Natural killer cell (primary cell): ENCODE data around the gene LOXL1. TPM values are rescaled to one million over a fixed set of nuclear protein-coding genes. Genes with fewer than 3 reads are reported as not detected.

Experiments used
- ATAC-seq, 3 donors: fragments of 150-1000 bp in 2 of 3; fragments of 200-7000 bp in 1 of 3; cut with Tn5 transposase; 1 replicate in 1 of 3; 2 replicates in 2 of 3; pipeline ENCODE4 v1.10.0; 2021; ENCODE audit warnings: mild to moderate bottlenecking in 2 of 3, moderate library complexity in 2 of 3
- DNase-seq, 2 donors: peaks; one replicate each; pipeline versions ENCODE4 v3.0.0 to v3.0.0-alpha.2; 2013 to 2021; ENCODE audit warnings: mixed read lengths in 1 of 2
- H3K27ac ChIP-seq: one replicate; pipeline ENCODE4 v1.5.1; 2013; ENCODE audit warnings: mild to moderate bottlenecking, low read length
- H3K27me3 ChIP-seq: one replicate; pipeline ENCODE4 v1.6.1; 2013; ENCODE audit warnings: low read length; ENCODE audit not compliant: control insufficient read depth, insufficient read depth
- H3K36me3 ChIP-seq: one replicate; pipeline ENCODE4 v1.6.1; 2013; ENCODE audit warnings: low read length; ENCODE audit not compliant: control insufficient read depth, insufficient read depth
- H3K4me1 ChIP-seq: one replicate; pipeline ENCODE4 v1.6.1; 2013; ENCODE audit warnings: low read length; ENCODE audit not compliant: control insufficient read depth, insufficient read depth
- H3K4me3 ChIP-seq: one replicate; pipeline ENCODE4 v1.5.1; 2013; ENCODE audit warnings: low read length
- H3K9me3 ChIP-seq: one replicate; pipeline ENCODE4 v1.6.1; 2013; ENCODE audit warnings: low read length; ENCODE audit not compliant: control insufficient read depth, insufficient read depth
- H3K27ac Mint-ChIP-seq, 2 donors: one replicate each; pipeline ENCODE4 v1.8.0; 2022; ENCODE audit warnings: mild to moderate bottlenecking in 2 of 2, mixed read lengths in 2 of 2, moderate library complexity in 1 of 2
- H3K27me3 Mint-ChIP-seq, 2 donors: one replicate each; pipeline ENCODE4 v1.8.0; 2022; ENCODE audit warnings: low read depth in 2 of 2, mixed read lengths in 2 of 2
- H3K36me3 Mint-ChIP-seq: one replicate; pipeline ENCODE4 v1.8.0; 2022; ENCODE audit warnings: mixed read lengths
- H3K4me1 Mint-ChIP-seq, 2 donors: one replicate each; pipeline ENCODE4 v1.8.0; 2022; ENCODE audit warnings: mixed read lengths in 2 of 2
- H3K4me3 Mint-ChIP-seq: one replicate; pipeline ENCODE4 v1.8.0; 2022; ENCODE audit warnings: mild to moderate bottlenecking, moderate library complexity, mixed read lengths
- H3K9me3 Mint-ChIP-seq, 2 donors: one replicate each; pipeline ENCODE4 v1.8.0; 2022; ENCODE audit warnings: mixed read lengths in 2 of 2
- CTCF ChIP-seq: fragments of 200-600 bp; IDR thresholded peaks from one replicate; pipeline ENCODE4 v1.8.0; 2022; ENCODE audit warnings: antibody characterized with exemption
- WGBS: methylation state at CpG from one replicate; pipeline ENCODE4 v1.1.7; 2013; ENCODE audit warnings: missing lambda C conversion rate; ENCODE audit not compliant: insufficient coverage; 5-methylcytosine and 5-hydroxymethylcytosine counted together
- intact Hi-C: fragments of 100-400 bp; cut with micrococcal nuclease; formaldehyde crosslinking; loops from one replicate; pipeline ENCODE4 v1.14.2; 2022
- total RNA-seq, 4 donors: library from RNA; stranded (reverse); fragments of 120-200 nt in 1 of 4; gene quantifications; one replicate each; pipeline versions ENCODE4 v1.2.3 to v1.2.4, GENCODE V29; 2013 to 2022

Gene LOXL1
- total RNA-seq, 3 donors from 2014 or later (not counting 1 experiment from before 2014, with no cell fraction given): 1.1 to 1.4 (median 1.3) TPM

GRCh38 chr15:73945130-73945508, 18.9 kb downstream of the LOXL1 start:
- no peak for TF ChIP-seq CTCF
- DNase-seq: no peak
- Mint-ChIP-seq H3K27me3 (peaks cover 0 to 2% of the 10 kb centered on the region in 2 donors), H3K36me3 (no peaks in the 10 kb centered on the region), H3K27ac (no peak overlapping the region), H3K9me3 (no peaks in the 10 kb centered on the region), H3K4me1 (peaks cover 6 to 13% of the 10 kb centered on the region in 2 donors), H3K4me3 (no peak overlapping the region)
- H3K4me3 ChIP-seq: no peak overlapping the region
- H3K9me3 ChIP-seq: no peaks in the 10 kb centered on the region
- 91% methylated on average over 3 of the region's 4 CpGs for WGBS
- H3K36me3 ChIP-seq: no peaks in the 10 kb centered on the region
- ATAC-seq: no peak
- peaks cover 17% of the 10 kb centered on the region for H3K4me1 ChIP-seq
- intact Hi-C loops: no loop called here
- no peak overlapping the region for H3K27ac ChIP-seq
- no peaks in the 10 kb centered on the region for H3K27me3 ChIP-seq

DNA sequence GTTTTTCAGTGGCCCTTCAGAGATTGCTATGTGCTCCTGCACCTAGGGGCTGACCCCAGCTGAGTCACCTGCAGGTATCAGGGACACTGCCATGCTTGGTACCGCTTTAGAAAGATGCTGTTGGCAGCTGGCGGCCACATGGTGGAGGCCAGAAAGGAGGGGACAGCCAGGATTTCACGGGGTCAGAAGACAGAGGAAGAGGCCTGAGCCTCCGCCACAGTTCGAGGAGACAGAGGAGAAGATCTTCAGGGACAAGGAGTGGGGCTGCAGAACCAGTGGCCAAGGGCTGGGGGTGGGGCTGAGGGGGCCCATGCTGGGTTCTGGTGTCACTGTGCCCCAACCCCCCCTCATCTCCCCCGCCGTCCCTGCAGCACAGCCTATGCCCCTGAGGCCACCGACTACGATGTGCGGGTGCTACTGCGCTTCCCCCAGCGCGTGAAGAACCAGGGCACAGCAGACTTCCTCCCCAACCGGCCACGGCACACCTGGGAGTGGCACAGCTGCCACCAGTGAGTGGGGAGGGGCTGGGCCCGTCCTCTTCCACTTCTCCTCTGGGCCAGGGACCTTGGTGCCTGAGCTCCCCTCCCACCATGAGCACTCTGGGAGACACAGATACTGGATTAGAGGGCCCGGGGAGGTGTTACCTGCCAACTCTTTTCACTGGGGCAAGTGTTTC, 19.9 kb downstream of the LOXL1 start:
- Histone ChIP-seq H3K27ac (no peak overlapping the region), H3K27me3 (no peaks in the 10 kb centered on the region), H3K4me1 (peaks cover 18% of the 10 kb centered on the region), H3K9me3 (no peaks in the 10 kb centered on the region), H3K4me3 (no peak overlapping the region), H3K36me3 (no peaks in the 10 kb centered on the region)
- Mint-ChIP-seq H3K27ac (no peak overlapping the region), H3K4me3 (no peak overlapping the region), H3K27me3 (peaks cover 0 to 2% of the 10 kb centered on the region in 2 donors), H3K4me1 (peaks cover 12 to 19% of the 10 kb centered on the region in 2 donors), H3K9me3 (no peaks in the 10 kb centered on the region), H3K36me3 (no peaks in the 10 kb centered on the region)
- TF ChIP-seq CTCF: no peak
- no peak for DNase-seq
- ATAC-seq: no peak
- WGBS: 29% methylated on average over 15 of the region's 17 CpGs
- intact Hi-C loops: no loop called here

DNA sequence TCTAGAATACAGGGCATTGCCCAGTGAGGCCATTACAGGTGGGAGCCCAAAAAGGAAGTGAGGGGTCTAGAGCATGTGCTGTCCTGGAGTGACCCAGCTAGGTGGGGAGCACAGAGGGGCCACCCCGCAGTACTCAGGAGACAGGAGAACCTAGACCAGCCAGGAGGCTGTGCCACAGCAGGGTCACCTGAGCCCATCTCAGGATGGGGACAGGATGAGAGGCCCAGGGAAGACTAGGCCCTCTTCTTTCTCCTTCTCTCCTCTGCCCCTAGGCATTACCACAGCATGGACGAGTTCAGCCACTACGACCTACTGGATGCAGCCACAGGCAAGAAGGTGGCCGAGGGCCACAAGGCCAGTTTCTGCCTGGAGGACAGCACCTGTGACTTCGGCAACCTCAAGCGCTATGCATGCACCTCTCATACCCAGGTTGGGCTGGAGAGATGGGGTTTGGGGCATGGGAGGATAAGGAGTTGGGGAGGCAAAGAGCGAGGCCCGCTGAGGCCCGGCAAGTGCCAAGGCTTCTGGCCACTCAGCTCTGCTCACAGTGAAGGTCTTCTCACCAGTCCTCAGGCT, 20.6 kb downstream of the LOXL1 start:
- TF ChIP-seq CTCF: no peak
- Mint-ChIP-seq H3K4me1 (peaks cover 11 to 17% of the 10 kb centered on the region in 2 donors), H3K27ac (no peak overlapping the region), H3K27me3 (peaks cover 0 to 2% of the 10 kb centered on the region in 2 donors), H3K9me3 (no peaks in the 10 kb centered on the region), H3K36me3 (no peaks in the 10 kb centered on the region), H3K4me3 (no peak overlapping the region)
- no peak for ATAC-seq
- H3K27me3 ChIP-seq: no peaks in the 10 kb centered on the region
- H3K4me1 ChIP-seq: peaks cover 18% of the 10 kb centered on the region
- no peak for DNase-seq
- H3K9me3 ChIP-seq: no peaks in the 10 kb centered on the region
- no peak overlapping the region for H3K27ac ChIP-seq
- WGBS: 93% methylated on average over 9 of the region's 9 CpGs
- H3K4me3 ChIP-seq: no peak overlapping the region
- intact Hi-C loops: no loop called here
- H3K36me3 ChIP-seq: no peaks in the 10 kb centered on the region

DNA sequence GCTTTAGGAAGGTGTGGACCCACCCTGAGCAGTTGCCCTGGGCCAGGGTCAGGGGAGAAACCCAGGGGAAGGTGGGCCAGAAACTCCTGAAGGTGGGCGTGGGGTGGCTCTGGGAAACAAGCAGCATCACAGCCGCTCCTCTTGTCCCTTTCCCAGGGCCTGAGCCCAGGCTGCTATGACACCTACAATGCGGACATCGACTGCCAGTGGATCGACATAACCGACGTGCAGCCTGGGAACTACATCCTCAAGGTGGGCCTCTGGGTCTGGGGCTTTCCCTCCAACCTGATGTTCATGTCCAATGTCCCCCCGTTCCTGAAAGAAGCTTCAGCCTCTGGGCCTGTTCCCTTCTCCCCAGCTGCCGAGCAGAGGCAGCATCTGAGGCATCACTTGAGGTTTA, 21.4 kb downstream of the LOXL1 start:
- no peak for ATAC-seq
- H3K4me1 Mint-ChIP-seq: peaks cover 9% of the 10 kb centered on the region in 2 donors
- H3K9me3 Mint-ChIP-seq: no peaks in the 10 kb centered on the region
- H3K27me3 Mint-ChIP-seq: peaks cover 0 to 2% of the 10 kb centered on the region in 2 donors
- H3K27ac Mint-ChIP-seq: no peak overlapping the region
- H3K4me3 ChIP-seq: no peak overlapping the region
- H3K9me3 ChIP-seq: no peaks in the 10 kb centered on the region
- no peak overlapping the region for H3K27ac ChIP-seq
- no peak for DNase-seq
- H3K4me3 Mint-ChIP-seq: no peak overlapping the region
- intact Hi-C loops: no loop called here
- no peaks in the 10 kb centered on the region for H3K36me3 Mint-ChIP-seq
- WGBS: 92% methylated on average over 9 of the region's 9 CpGs
- H3K4me1 ChIP-seq: peaks cover 14% of the 10 kb centered on the region
- TF ChIP-seq CTCF: no peak
- H3K27me3 ChIP-seq: no peaks in the 10 kb centered on the region
- no peaks in the 10 kb centered on the region for H3K36me3 ChIP-seq
